HEK293T (cell line): ENCODE results near the gene FMNL1.

Source experiments
- ARNT ChIP-seq: fragments of 450-650 bp; IDR thresholded peaks from 2 replicates; pipeline ENCODE4 v1.6.1; 2017; ENCODE audit warnings: mild to moderate bottlenecking
- BHLHE40 ChIP-seq: fragments of 450-650 bp; IDR thresholded peaks from 2 replicates; pipeline ENCODE4 v1.6.1; 2016; ENCODE audit warnings: mild to moderate bottlenecking, moderate library complexity, borderline replicate concordance
- CTBP1 ChIP-seq: fragments of 450-650 bp; IDR thresholded peaks from 2 replicates; pipeline ENCODE4 v1.6.1; 2016; ENCODE audit warnings: borderline replicate concordance
- ELF4 ChIP-seq: fragments of 450-650 bp; IDR thresholded peaks from 2 replicates; pipeline ENCODE4 v1.6.1; 2017; ENCODE audit warnings: antibody characterized with exemption
- FOXK2 ChIP-seq: fragments of 450-650 bp; IDR thresholded peaks from 2 replicates; pipeline ENCODE4 v1.6.1; 2016; ENCODE audit warnings: mild to moderate bottlenecking
- HDGF ChIP-seq: fragments of 450-650 bp; IDR thresholded peaks from 2 replicates; pipeline ENCODE4 v1.6.1; 2017; ENCODE audit warnings: antibody characterized with exemption, borderline replicate concordance
- LEF1 ChIP-seq: fragments of 450-650 bp; IDR thresholded peaks from 2 replicates; pipeline ENCODE4 v1.6.1; 2017; ENCODE audit warnings: mild to moderate bottlenecking, borderline replicate concordance
- NFRKB ChIP-seq: fragments of 450-650 bp; IDR thresholded peaks from 2 replicates; pipeline ENCODE4 v1.6.1; 2016; ENCODE audit warnings: mild to moderate bottlenecking, moderate library complexity
- PKNOX1 ChIP-seq: fragments of 450-650 bp; IDR thresholded peaks from 2 replicates; pipeline ENCODE4 v1.6.1; 2016
- SP1 ChIP-seq: fragments of 450-650 bp; IDR thresholded peaks from 2 replicates; pipeline ENCODE4 v1.6.1; 2017
- SUZ12 ChIP-seq: fragments of 450-650 bp; IDR thresholded peaks from 2 replicates; pipeline ENCODE4 v1.6.1; 2016; ENCODE audit warnings: mild to moderate bottlenecking
- ZNF384 ChIP-seq: fragments of 450-650 bp; IDR thresholded peaks from 2 replicates; pipeline ENCODE4 v1.6.1; 2016

- TF ChIP-seq SP1 (no peak), HDGF (no peak), NFRKB (no peak), CTBP1 (no peak), ELF4 (no peak), ARNT (no peak), FOXK2 (no peak), SUZ12 (no peak), PKNOX1 (no peak), ZNF384 (no peak), BHLHE40 (no peak), LEF1 (no peak)
Measured at GRCh38 chr17:45240905-45241327, 19.2 kb downstream of the FMNL1 start.
